Thoracic aorta (tissue), 2 donors: ENCODE measurements around the gene HDAC11. TPM values are rescaled to one million over a fixed set of nuclear protein-coding genes. Genes with fewer than 3 reads are reported as not detected.

Experiments
- ATAC-seq: fragments of 150-250 bp; one replicate; pipeline ENCODE4 v1.8.0; 2017; ENCODE audit warnings: low read depth; ENCODE audit not compliant: insufficient number of reproducible peaks, low FRiP score
- DNase-seq: peaks from one replicate; pipeline ENCODE4 v3.0.0-alpha.2; 2020; ENCODE audit warnings: low spot score
- H3K27ac ChIP-seq, 2 donors: fragments of 200-600 bp; sonication (generic); 1 replicate in 1 of 2; 2 replicates in 1 of 2; pipeline ENCODE4 v1.5.1; 2016; ENCODE audit warnings: mild to moderate bottlenecking in 2 of 2, moderate library complexity in 2 of 2
- H3K27me3 ChIP-seq: fragments of 200-600 bp; sonication (generic); replicated peaks from 2 replicates; pipeline ENCODE4 v1.6.0; 2016; ENCODE audit warnings: mild to moderate bottlenecking; ENCODE audit not compliant: insufficient read depth
- H3K36me3 ChIP-seq: fragments of 200-600 bp; sonication (generic); one replicate; pipeline ENCODE4 v1.5.1; 2016
- H3K4me1 ChIP-seq, 2 donors: fragments of 200-600 bp; sonication (generic); 1 replicate in 1 of 2; 2 replicates in 1 of 2; pipeline versions ENCODE4 v1.5.1 to v1.6.0; 2016; ENCODE audit warnings: low read depth in 2 of 2, mild to moderate bottlenecking in 1 of 2; ENCODE audit not compliant: control insufficient read depth in 1 of 2
- H3K4me3 ChIP-seq: fragments of 200-600 bp; sonication (generic); 2 replicates; pipeline ENCODE4 v1.5.1; 2016; ENCODE audit warnings: mild to moderate bottlenecking
- H3K9me3 ChIP-seq: fragments of 200-600 bp; sonication (generic); 2 replicates; pipeline ENCODE4 v1.5.1; 2016
- CTCF ChIP-seq: fragments of 200-600 bp; sonication (generic); IDR thresholded peaks from one replicate; pipeline ENCODE4 v1.5.1; 2019; ENCODE audit warnings: antibody characterized with exemption
- total RNA-seq, 2 donors: library from RNA; depleted of rRNA; stranded (reverse); fragments of >200 nt; gene quantifications; one replicate each; pipeline versions ENCODE4 v1.1.0 to v1.2.3, GENCODE V29; 2016

The HDAC11 gene
- total RNA-seq, 2 donors from 2014 or later, result 15.8 to 17.4 TPM

GRCh38 chr3:13552857-13553652, 72.9 kb downstream of the HDAC11 start:
- no peak for TF ChIP-seq CTCF
- Histone ChIP-seq H3K4me3 (no peak overlapping the region), H3K27ac (no peak overlapping the region), H3K36me3 (no peaks in the 10 kb centered on the region), H3K4me1 (peaks cover 7 to 27% of the 10 kb centered on the region in 2 donors), H3K27me3 (peaks cover 6% of the 10 kb centered on the region), H3K9me3 (no peaks in the 10 kb centered on the region)
- DNase-seq (no peak), ATAC-seq (no peak)

GRCh38 chr3:13553686-13554085, 73.6 kb downstream of the HDAC11 start:
- Histone ChIP-seq H3K36me3 (no peaks in the 10 kb centered on the region), H3K4me3 (no peak overlapping the region), H3K9me3 (no peaks in the 10 kb centered on the region), H3K4me1 (peaks cover 7 to 20% of the 10 kb centered on the region in 2 donors), H3K27ac (no peak overlapping the region), H3K27me3 (no peaks in the 10 kb centered on the region)
- DNase-seq (no peak), ATAC-seq (no peak)
- no peak for TF ChIP-seq CTCF

- ATAC-seq (no peak), DNase-seq (no peak)
- H3K36me3 ChIP-seq, result no peaks in the 10 kb centered on the region
- no peaks in the 10 kb centered on the region for H3K9me3 ChIP-seq
- H3K27ac ChIP-seq, result no peak overlapping the region
- H3K4me1 ChIP-seq, result peaks cover 1 to 13% of the 10 kb centered on the region in 2 donors
- no peak overlapping the region for H3K4me3 ChIP-seq
- no peak for TF ChIP-seq CTCF
- no peaks in the 10 kb centered on the region for H3K27me3 ChIP-seq
These were observed 75.6 kb downstream of the HDAC11 start for GRCh38 chr3:13555753-13556152.

Other genes with a start within 250 kb of the HDAC11 start
- 1 to 10 TPM; 3.7 to 4.3 TPM for gene NUP210, start 60.0 kb upstream of the HDAC11 start, total RNA-seq
- gene FBLN2, start 68.8 kb downstream of the HDAC11 start, total RNA-seq, result 100 to 1,000 TPM; 233 to 328 TPM